AG08396 (cell line): ENCODE measurements around the gene UBE2L3.
"Not testable (repeated sequence)": the region's sequence is repeated elsewhere in the genome, so short reads cannot be mapped to it uniquely, and the experiment has no call there.

ENCODE experiments used
- DNase-seq: peaks from one replicate; pipeline ENCODE4 v3.0.0; 2012; ENCODE audit warnings: low spot score, mixed read lengths

The UBE2L3 gene

GRCh38 chr22:21571679-21572078, 4.2 kb downstream of the UBE2L3 start:
- DNase-seq = no peak

GRCh38 chr22:21573293-21573734, 5.8 kb downstream of the UBE2L3 start:
- DNase-seq = no peak

- no peak for DNase-seq
Measured at GRCh38 chr22:21573750-21574494, 6.4 kb downstream of the UBE2L3 start.

- DNase-seq = no peak
Measured at GRCh38 chr22:21579474-21579851, 11.9 kb downstream of the UBE2L3 start.

GRCh38 chr22:21580623-21581007, 13.1 kb downstream of the UBE2L3 start:
- DNase-seq = not testable (repeated sequence)

- not testable (repeated sequence) for DNase-seq
Measured at GRCh38 chr22:21581009-21581713, 13.6 kb downstream of the UBE2L3 start.

GRCh38 chr22:21582801-21583740, 15.6 kb downstream of the UBE2L3 start:
- DNase-seq = no peak

GRCh38 chr22:21585389-21585788, 17.9 kb downstream of the UBE2L3 start:
- DNase-seq = no peak

- peak; percentile 57 for DNase-seq
Measured at GRCh38 chr22:21587803-21588611, 20.5 kb downstream of the UBE2L3 start.

- DNase-seq = no peak
Measured at GRCh38 chr22:21589396-21589795, 21.9 kb downstream of the UBE2L3 start.

- DNase-seq = no peak
Measured at GRCh38 chr22:21590809-21591641, 23.5 kb downstream of the UBE2L3 start.

- no peak for DNase-seq
Measured at GRCh38 chr22:21591695-21592094, 24.2 kb downstream of the UBE2L3 start.

GRCh38 chr22:21592422-21592821, 24.9 kb downstream of the UBE2L3 start:
- no peak for DNase-seq

GRCh38 chr22:21593406-21594232, 26.1 kb downstream of the UBE2L3 start:
- no peak for DNase-seq

- no peak for DNase-seq
Measured at GRCh38 chr22:21594865-21595452, 27.4 kb downstream of the UBE2L3 start.

- DNase-seq = not testable (repeated sequence)
Measured at GRCh38 chr22:21596356-21597135, 29.0 kb downstream of the UBE2L3 start.

GRCh38 chr22:21598302-21598701, 30.8 kb downstream of the UBE2L3 start:
- DNase-seq = no peak
